PFSK-1 (cell line): ENCODE results near the gene BRD7.

Experiments
- FOXP2 ChIP-seq: optimal IDR thresholded peaks from 2 replicates; pipeline ENCODE3; 2011; ENCODE audit warnings: borderline replicate concordance, control low read depth, inconsistent platforms; ENCODE audit not compliant: insufficient read depth; ENCODE audit errors: extremely low read length, extremely low read depth
- POLR2AphosphoS5 ChIP-seq: IDR thresholded peaks from 2 replicates; pipeline ENCODE4 v1.6.1; 2012; ENCODE audit warnings: low read depth, mild to moderate bottlenecking, control low read depth, low read length, moderate library complexity
- SIN3A ChIP-seq: IDR thresholded peaks from 2 replicates; pipeline ENCODE4 v1.6.1; 2012; ENCODE audit warnings: mild to moderate bottlenecking, low read length, moderate library complexity, borderline replicate concordance; ENCODE audit not compliant: insufficient read depth
- TAF1 ChIP-seq: IDR thresholded peaks from 2 replicates; pipeline ENCODE4 v1.6.1; 2012; ENCODE audit warnings: low read length, control low read depth, borderline replicate concordance; ENCODE audit not compliant: insufficient read depth
- TF ChIP-seq, protein P1 (sequence below), 2 experiments: IDR thresholded peaks; 2 replicates each; pipeline versions ENCODE4 v1.6.1 to v1.8.0; 2011 to 2012; ENCODE audit warnings: low read depth in 2 of 2, low read length in 2 of 2, control low read depth in 1 of 2, inconsistent platforms in 1 of 2, mild to moderate bottlenecking in 1 of 2, moderate library complexity in 1 of 2; ENCODE audit not compliant: insufficient read depth in 1 of 2

The BRD7 gene

DNA sequence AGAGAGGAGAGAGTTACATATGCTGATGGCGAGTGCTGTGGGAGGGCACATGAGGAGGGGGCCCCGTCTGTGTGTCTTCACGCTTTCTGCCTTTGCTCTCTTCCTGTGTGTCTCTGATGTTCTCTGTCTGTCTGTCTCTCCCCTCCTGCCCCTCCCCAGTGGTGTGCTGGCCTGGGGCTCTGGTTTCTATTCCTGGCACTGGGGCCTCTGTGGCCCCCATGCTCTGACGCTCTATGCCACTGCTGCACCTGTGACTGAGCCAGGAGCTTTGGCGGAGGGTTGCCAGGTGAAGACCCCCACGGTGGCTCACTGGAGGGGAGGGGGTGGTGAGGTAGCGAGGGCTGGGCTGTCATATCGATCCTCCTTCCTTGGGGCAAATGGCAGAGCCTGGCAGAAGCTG is 24.6 kb upstream of the BRD7 start:
- no peak for TF ChIP-seq FOXP2
- no peak for TF ChIP-seq POLR2AphosphoS5
- no peak for TF ChIP-seq SIN3A
- TF ChIP-seq TAF1, result no peak
- TF ChIP-seq, protein P1, sequence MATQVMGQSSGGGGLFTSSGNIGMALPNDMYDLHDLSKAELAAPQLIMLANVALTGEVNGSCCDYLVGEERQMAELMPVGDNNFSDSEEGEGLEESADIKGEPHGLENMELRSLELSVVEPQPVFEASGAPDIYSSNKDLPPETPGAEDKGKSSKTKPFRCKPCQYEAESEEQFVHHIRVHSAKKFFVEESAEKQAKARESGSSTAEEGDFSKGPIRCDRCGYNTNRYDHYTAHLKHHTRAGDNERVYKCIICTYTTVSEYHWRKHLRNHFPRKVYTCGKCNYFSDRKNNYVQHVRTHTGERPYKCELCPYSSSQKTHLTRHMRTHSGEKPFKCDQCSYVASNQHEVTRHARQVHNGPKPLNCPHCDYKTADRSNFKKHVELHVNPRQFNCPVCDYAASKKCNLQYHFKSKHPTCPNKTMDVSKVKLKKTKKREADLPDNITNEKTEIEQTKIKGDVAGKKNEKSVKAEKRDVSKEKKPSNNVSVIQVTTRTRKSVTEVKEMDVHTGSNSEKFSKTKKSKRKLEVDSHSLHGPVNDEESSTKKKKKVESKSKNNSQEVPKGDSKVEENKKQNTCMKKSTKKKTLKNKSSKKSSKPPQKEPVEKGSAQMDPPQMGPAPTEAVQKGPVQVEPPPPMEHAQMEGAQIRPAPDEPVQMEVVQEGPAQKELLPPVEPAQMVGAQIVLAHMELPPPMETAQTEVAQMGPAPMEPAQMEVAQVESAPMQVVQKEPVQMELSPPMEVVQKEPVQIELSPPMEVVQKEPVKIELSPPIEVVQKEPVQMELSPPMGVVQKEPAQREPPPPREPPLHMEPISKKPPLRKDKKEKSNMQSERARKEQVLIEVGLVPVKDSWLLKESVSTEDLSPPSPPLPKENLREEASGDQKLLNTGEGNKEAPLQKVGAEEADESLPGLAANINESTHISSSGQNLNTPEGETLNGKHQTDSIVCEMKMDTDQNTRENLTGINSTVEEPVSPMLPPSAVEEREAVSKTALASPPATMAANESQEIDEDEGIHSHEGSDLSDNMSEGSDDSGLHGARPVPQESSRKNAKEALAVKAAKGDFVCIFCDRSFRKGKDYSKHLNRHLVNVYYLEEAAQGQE (IDR thresholded peaks at IDR 0.05; ENCODE audit: insufficient read depth in 1 of 2, low read depth in 2 of 2, low read length in 2 of 2), result no peak

DNA sequence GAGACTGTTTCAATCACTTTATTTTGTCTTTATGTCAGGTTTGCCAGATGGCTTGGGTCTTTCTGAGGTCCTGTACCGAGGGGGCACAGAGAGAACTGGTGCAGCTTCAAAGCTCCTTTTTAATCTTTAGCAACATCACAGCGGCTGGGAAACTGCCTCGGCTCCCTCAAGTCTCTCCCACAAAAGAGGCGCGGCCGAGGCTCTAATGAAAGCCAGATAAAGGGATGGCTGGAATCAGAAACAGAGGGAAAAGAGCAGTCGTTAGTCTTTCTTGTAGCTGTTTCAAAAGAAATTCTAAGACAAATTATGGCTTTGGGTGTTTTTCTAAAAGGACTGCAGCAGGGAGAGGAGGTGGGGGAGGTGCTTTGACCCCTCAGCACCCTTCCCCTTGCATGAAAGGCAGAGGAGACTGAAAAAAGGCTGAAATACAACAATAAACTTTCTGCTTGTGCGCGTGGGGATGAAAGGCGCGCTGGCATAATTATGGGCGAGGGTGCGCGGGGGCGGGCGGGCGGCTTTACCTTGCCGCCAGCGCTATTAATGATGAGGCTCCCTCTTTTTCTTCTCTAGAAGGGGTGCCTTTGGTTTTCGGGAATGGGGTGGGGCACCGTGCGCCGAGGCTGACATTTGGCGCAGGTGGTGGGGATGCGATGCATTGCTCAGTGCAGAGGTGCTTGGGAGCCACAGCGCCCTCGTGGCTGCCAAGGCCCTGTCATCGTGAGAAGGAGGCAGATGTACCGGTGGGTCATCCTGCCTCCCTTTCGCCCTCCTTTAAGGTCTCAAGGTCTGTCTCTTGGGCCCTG is 22.3 kb upstream of the BRD7 start:
- no peak for TF ChIP-seq POLR2AphosphoS5
- no peak for TF ChIP-seq SIN3A
- no peak for TF ChIP-seq FOXP2
- TF ChIP-seq, protein P1 (IDR thresholded peaks at IDR 0.05; ENCODE audit: insufficient read depth in 1 of 2, low read depth in 2 of 2, low read length in 2 of 2), result no peak
- TF ChIP-seq TAF1, result no peak

DNA sequence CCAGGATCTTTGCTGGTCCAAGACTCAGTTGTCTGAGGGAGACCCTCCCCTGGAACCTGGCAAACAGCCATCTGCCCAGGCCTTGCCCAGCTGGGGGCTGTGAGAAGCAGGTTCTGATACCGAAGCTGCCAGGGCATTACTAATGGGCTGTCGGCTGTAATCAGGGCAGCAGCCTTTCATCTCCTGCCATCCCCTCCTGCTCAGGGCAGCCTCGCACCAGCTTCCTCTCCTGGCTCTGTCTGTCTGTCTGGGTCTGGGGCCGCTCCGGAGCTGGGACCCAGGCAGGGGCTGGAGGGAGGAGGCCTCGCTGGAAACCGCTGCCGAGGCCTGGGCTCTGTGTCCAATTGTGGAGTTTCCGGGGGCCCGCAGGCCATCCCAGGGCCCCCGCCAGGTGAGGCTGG is 21.6 kb upstream of the BRD7 start:
- TF ChIP-seq TAF1 (no peak), POLR2AphosphoS5 (no peak), FOXP2 (no peak), SIN3A (no peak)
- TF ChIP-seq, protein P1 (IDR thresholded peaks at IDR 0.05; ENCODE audit: insufficient read depth in 1 of 2, low read depth in 2 of 2, low read length in 2 of 2), result no peak

DNA sequence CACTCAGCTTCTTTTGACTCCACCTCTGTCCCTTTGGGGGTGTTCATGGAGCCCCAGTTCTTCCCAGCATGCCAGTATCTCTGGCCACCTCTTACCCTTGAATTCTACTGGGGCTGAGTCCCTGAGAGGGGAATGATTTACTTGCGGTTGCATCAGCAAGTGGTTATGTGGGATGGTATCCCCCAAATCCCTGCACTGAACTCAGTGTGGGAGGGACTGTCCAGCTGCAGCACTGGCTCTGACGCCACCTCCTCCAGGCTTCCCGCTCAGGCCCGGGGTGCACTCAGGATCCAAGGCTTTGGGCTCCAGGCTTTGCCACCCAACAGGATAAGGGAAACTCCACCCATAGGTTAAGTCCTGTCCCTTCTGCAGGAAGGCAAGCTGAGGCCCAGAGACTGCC is 21.1 kb upstream of the BRD7 start:
- no peak for TF ChIP-seq POLR2AphosphoS5

DNA sequence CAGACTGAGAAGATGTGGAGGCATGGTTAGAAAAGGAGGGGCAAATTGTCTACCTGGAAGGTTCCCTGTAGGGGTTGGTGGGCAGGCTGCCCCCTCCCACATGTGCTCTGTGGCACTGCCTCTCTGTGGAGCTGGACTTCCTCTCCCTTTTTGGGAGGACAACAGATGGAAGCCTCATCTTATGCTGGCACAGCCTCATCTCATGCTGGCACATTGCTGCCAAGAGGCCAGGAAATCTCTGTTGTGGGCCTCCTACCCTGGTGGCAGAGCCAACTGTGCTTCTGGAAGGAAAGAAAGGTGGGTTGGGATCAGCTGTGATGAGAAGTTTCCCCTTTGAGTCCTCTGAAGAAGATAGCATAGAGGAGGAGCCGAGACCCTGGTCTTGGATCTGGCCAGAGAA is 19.7 kb upstream of the BRD7 start:
- TF ChIP-seq POLR2AphosphoS5 (no peak), TAF1 (no peak), FOXP2 (no peak), SIN3A (no peak)
- TF ChIP-seq, protein P1 (IDR thresholded peaks at IDR 0.05; ENCODE audit: insufficient read depth in 1 of 2, low read depth in 2 of 2, low read length in 2 of 2), result no peak
